Endothelial cell (in vitro differentiated cells): ENCODE results near the gene EDRF1. TPM values are rescaled to one million over a fixed set of nuclear protein-coding genes. Genes with fewer than 3 reads are reported as not detected.

ENCODE experiments used
- DNase-seq: peaks from one replicate; pipeline ENCODE4 v3.0.0; 2021; ENCODE audit warnings: low spot score
- H3K27ac Mint-ChIP-seq: one replicate; pipeline ENCODE4 v1.8.0; 2021; ENCODE audit warnings: mixed read lengths, inconsistent platforms; ENCODE audit not compliant: unreplicated experiment
- H3K27me3 Mint-ChIP-seq: one replicate; pipeline ENCODE4 v1.8.0; 2021; ENCODE audit warnings: mild to moderate bottlenecking, moderate library complexity, mixed read lengths, inconsistent platforms; ENCODE audit not compliant: unreplicated experiment
- H3K36me3 Mint-ChIP-seq: one replicate; pipeline ENCODE4 v1.8.0; 2021; ENCODE audit warnings: mild to moderate bottlenecking, low read depth, mixed read lengths, inconsistent platforms; ENCODE audit not compliant: unreplicated experiment
- H3K4me1 Mint-ChIP-seq: one replicate; pipeline ENCODE4 v1.8.0; 2021; ENCODE audit warnings: mild to moderate bottlenecking, mixed read lengths, inconsistent platforms; ENCODE audit not compliant: unreplicated experiment
- H3K4me3 Mint-ChIP-seq: one replicate; pipeline ENCODE4 v1.8.0; 2021; ENCODE audit warnings: mild to moderate bottlenecking, mixed read lengths, inconsistent platforms; ENCODE audit not compliant: unreplicated experiment
- H3K9me3 Mint-ChIP-seq: one replicate; pipeline ENCODE4 v1.8.0; 2021; ENCODE audit warnings: mixed read lengths, inconsistent platforms; ENCODE audit not compliant: unreplicated experiment
- total RNA-seq: library from RNA; stranded (reverse); fragmentation: NEBNext Ultra II Directional; extraction: Animal tissue kit (Norgen Biotek cat#: 25700); gene quantifications from one replicate; pipeline ENCODE4 v1.2.1, GENCODE V29; 2021; ENCODE audit not compliant: unreplicated experiment
- TF ChIP-seq, protein P1 (sequence below): fragments of 200-600 bp; sonication (generic); IDR thresholded peaks from one replicate; pipeline ENCODE4 v1.5.0; 2021; ENCODE audit warnings: antibody characterized with exemption; ENCODE audit not compliant: unreplicated experiment

Gene EDRF1
- total RNA-seq, 1 donor from 2014 or later, result 29.2 TPM

GRCh38 chr10:125684581-125684980 is 34.9 kb upstream of the EDRF1 start:
- TF ChIP-seq, protein P1, sequence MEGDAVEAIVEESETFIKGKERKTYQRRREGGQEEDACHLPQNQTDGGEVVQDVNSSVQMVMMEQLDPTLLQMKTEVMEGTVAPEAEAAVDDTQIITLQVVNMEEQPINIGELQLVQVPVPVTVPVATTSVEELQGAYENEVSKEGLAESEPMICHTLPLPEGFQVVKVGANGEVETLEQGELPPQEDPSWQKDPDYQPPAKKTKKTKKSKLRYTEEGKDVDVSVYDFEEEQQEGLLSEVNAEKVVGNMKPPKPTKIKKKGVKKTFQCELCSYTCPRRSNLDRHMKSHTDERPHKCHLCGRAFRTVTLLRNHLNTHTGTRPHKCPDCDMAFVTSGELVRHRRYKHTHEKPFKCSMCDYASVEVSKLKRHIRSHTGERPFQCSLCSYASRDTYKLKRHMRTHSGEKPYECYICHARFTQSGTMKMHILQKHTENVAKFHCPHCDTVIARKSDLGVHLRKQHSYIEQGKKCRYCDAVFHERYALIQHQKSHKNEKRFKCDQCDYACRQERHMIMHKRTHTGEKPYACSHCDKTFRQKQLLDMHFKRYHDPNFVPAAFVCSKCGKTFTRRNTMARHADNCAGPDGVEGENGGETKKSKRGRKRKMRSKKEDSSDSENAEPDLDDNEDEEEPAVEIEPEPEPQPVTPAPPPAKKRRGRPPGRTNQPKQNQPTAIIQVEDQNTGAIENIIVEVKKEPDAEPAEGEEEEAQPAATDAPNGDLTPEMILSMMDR, result no peak
- no peak for DNase-seq
- H3K4me1 Mint-ChIP-seq, result peaks cover 7% of the 10 kb centered on the region
- no peaks in the 10 kb centered on the region for H3K9me3 Mint-ChIP-seq
- no peak overlapping the region for H3K27ac Mint-ChIP-seq
- H3K36me3 Mint-ChIP-seq, result peaks cover 3% of the 10 kb centered on the region
- no peak overlapping the region for H3K4me3 Mint-ChIP-seq
- no peaks in the 10 kb centered on the region for H3K27me3 Mint-ChIP-seq

GRCh38 chr10:125687507-125688185 is 31.9 kb upstream of the EDRF1 start:
- no peak overlapping the region for H3K27ac Mint-ChIP-seq
- TF ChIP-seq, protein P1, result no peak
- H3K36me3 Mint-ChIP-seq, result peaks cover 3% of the 10 kb centered on the region
- H3K4me1 Mint-ChIP-seq, result no peaks in the 10 kb centered on the region
- peaks cover 1% of the 10 kb centered on the region for H3K27me3 Mint-ChIP-seq
- H3K9me3 Mint-ChIP-seq, result no peaks in the 10 kb centered on the region
- no peak for DNase-seq
- no peak overlapping the region for H3K4me3 Mint-ChIP-seq

GRCh38 chr10:125689955-125690569 is 29.4 kb upstream of the EDRF1 start:
- no peaks in the 10 kb centered on the region for H3K4me1 Mint-ChIP-seq
- H3K9me3 Mint-ChIP-seq, result no peaks in the 10 kb centered on the region
- H3K27me3 Mint-ChIP-seq, result peaks cover 1% of the 10 kb centered on the region
- DNase-seq, result no peak
- TF ChIP-seq, protein P1, result no peak
- H3K36me3 Mint-ChIP-seq, result no peaks in the 10 kb centered on the region
- no peak overlapping the region for H3K27ac Mint-ChIP-seq
- no peak overlapping the region for H3K4me3 Mint-ChIP-seq

DNA sequence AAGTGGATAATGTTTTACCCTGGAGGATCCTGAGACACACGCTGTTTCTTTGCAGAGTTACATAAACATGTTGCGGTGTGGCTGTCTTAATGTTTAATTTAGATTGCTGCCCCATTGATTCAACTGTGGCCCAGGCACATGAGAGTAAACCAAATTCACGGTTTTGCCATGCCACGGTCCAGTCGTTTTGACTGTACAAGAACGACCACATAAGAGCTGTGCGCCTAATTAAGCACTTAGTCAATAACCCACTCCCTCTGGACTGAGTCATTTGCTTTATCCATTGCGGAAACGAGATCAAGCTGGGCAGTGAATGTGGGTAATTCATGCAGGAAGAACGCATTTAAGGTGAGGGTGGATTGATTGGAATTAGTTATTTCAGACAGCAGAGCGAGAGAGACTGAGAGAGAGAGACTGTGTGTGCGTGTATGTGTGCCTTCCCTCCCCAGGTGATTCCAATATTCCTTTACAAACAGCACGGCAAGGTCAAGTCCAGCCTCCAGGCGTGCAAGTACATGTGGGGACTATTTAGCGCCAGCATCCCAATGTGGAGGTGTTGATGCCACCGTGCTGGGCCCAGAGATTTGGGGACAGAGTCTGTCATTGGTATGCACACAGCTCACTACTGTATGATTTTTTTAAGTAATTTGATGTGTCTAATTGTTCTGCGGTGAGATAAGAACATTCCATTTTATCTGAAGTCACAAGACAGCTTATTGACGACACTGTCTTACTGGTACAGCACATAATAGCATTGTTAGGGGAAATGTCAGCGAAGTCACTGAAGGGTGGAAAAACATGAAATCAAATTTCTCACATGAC is 28.1 kb upstream of the EDRF1 start:
- no peak overlapping the region for H3K27ac Mint-ChIP-seq
- H3K4me1 Mint-ChIP-seq, result no peaks in the 10 kb centered on the region
- DNase-seq, result no peak
- no peaks in the 10 kb centered on the region for H3K9me3 Mint-ChIP-seq
- H3K36me3 Mint-ChIP-seq, result no peaks in the 10 kb centered on the region
- TF ChIP-seq, protein P1, result no peak
- H3K27me3 Mint-ChIP-seq, result peaks cover 1% of the 10 kb centered on the region
- H3K4me3 Mint-ChIP-seq, result no peak overlapping the region
